Uterus (tissue), 2 donors: ENCODE measurements around the gene ATP11A.

ENCODE experiments used
- POLR2A ChIP-seq, 2 donors: fragments of 450-650 bp; IDR thresholded peaks; one replicate each; pipeline ENCODE4 v1.6.1; 2016; ENCODE audit warnings: antibody characterized with exemption in 2 of 2, mild to moderate bottlenecking in 1 of 2, moderate library complexity in 1 of 2
- TF ChIP-seq, protein P1 (sequence below), 4 experiments: fragments of 200-600 bp in 2 of 4; fragments of 450-650 bp in 2 of 4; sonication (generic) in 2 of 4; IDR thresholded peaks; one replicate each; pipeline ENCODE4 v1.5.1; 2016 to 2019; ENCODE audit warnings: antibody characterized with exemption in 4 of 4, mild to moderate bottlenecking in 2 of 4, moderate library complexity in 1 of 4

DNA sequence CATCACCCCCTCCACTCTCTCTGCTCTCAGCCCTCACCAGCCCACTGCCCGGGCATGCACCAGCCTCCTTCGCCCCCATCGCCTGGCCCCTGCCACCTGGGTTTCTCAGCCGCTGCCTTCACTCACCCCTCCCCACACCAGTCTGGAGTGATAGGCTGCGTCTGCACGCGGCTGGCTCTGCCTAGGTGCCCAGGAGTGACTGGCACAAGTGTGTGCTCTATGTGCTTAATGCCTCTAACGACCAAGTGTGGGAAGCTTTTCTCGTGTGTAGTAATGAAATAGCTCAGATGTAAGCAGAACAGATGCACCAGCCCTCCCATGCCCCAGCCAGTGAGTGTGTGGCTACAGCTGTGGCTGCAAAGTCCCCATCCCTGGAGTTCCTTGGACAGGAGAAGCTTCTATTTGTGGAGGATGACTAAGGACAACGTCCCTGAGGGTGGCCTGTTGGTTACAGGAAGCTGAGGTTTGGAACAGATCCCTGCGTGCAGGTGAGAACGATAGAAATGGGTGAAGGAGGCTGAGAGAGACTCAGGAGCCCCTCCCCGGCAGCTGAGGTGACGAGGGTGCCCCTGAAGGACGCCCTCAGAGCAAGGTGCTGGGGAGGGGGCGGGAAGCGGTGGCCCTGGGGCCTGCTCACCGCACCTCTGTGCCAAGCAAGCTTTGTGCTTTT lies 35.6 kb downstream of the ATP11A start:
- TF ChIP-seq, protein P1, sequence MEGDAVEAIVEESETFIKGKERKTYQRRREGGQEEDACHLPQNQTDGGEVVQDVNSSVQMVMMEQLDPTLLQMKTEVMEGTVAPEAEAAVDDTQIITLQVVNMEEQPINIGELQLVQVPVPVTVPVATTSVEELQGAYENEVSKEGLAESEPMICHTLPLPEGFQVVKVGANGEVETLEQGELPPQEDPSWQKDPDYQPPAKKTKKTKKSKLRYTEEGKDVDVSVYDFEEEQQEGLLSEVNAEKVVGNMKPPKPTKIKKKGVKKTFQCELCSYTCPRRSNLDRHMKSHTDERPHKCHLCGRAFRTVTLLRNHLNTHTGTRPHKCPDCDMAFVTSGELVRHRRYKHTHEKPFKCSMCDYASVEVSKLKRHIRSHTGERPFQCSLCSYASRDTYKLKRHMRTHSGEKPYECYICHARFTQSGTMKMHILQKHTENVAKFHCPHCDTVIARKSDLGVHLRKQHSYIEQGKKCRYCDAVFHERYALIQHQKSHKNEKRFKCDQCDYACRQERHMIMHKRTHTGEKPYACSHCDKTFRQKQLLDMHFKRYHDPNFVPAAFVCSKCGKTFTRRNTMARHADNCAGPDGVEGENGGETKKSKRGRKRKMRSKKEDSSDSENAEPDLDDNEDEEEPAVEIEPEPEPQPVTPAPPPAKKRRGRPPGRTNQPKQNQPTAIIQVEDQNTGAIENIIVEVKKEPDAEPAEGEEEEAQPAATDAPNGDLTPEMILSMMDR (IDR thresholded peaks at IDR 0.05) = no peak
- no peak for TF ChIP-seq POLR2A (IDR thresholded peaks at IDR 0.05)
